GM19467 (cell line): ENCODE data around the gene CADPS2.
"Not testable (repeated sequence)": the region's sequence is repeated elsewhere in the genome, so short reads cannot be mapped to it uniquely, and the experiment has no call there.

Source experiments
- ATAC-seq: cut with Tn5 transposase; IDR thresholded peaks from one replicate; pipeline ENCODE4 v1.9.1; 2021; ENCODE audit warnings: mild to moderate bottlenecking, moderate library complexity; ENCODE audit not compliant: unreplicated experiment

CADPS2 gene

GRCh38 chr7:122677149-122677548 lies 209.1 kb downstream of the CADPS2 start:
- ATAC-seq, result no peak

- ATAC-seq, result no peak
Measured at GRCh38 chr7:122676466-122676865, 209.8 kb downstream of the CADPS2 start.

- ATAC-seq, result no peak
Measured at GRCh38 chr7:122675621-122676020, 210.6 kb downstream of the CADPS2 start.

GRCh38 chr7:122675011-122675410 lies 211.2 kb downstream of the CADPS2 start:
- ATAC-seq, result no peak

DNA sequence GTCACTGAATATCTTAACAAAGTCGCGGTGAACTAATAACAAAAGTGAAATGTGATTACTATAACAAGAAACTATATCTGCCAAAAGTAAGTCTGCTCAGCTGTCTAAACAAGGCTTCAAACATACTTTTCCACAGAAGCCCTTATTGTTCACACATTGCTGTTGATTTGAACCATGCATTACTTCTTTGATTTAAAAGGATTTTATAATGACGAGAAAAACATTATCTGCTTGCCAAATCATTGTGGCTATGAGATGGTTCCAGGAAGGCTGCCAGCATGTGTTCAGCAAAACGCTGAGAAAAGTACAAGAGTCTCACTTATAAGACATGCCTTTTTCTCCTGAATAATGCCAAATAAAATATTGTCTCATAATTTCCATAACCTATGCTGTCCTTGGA lies 211.8 kb downstream of the CADPS2 start:
- ATAC-seq, result no peak

DNA sequence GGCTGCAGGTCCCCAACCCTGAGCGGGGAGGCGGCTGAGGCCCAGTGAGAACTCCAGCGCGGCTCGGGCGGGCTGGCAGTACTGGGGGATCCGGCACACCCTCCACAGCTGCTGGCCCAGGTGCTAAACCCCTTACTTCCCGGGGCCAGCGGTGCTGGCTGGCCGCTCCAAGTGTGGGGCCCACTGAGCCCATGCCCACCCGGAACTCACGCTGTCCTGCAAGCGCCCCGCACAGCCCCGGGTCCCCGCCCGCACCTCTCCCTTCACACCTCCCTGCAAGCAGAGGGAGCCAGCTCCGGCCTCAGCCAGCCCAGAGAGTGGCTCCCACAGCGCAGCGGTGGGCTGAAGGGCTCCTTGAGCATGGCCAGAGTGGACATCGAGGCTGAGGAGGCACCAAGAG lies 212.3 kb downstream of the CADPS2 start:
- ATAC-seq, result no peak

GRCh38 chr7:122672536-122672935 lies 213.7 kb downstream of the CADPS2 start:
- no peak for ATAC-seq

GRCh38 chr7:122663733-122664132 lies 222.5 kb downstream of the CADPS2 start:
- ATAC-seq, result no peak

DNA sequence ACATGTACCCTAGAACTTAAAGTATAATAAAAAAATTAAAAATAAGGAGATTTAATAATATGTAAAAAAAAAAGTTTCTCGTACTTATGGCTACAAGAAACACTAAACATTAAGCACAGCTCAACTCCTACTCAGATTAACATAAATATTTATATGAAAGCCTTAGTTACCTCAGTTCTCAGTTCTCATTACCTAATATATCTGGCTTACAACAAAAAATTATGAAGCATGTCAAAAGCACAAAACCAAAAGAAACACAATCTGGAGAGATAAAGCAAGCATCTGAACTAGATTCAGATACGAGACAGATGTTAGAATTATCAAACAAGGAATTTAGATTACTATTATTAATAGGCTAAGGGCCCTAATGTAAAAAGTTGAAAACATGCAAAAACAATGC lies 227.4 kb downstream of the CADPS2 start:
- no peak for ATAC-seq

GRCh38 chr7:122653685-122654084 lies 232.6 kb downstream of the CADPS2 start:
- ATAC-seq, result no peak

DNA sequence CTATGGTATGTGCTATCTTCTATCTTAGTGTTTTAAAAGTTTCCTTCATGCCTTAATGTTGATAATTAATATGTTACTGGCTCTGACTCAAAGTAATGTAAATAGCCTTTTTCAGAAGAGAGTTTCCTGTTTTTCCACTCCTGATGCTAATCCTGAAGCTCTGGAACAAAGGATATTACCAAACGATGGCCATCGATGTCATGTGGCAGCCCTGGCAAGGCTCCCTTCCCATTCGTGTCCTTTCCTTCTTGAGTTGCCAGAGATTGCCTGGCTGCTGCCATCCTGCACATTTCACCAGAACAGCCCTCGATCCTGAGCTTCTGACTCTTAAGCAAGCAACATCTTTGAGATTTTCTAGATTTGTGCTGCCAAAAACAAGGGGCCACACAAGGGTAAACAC lies 233.4 kb downstream of the CADPS2 start:
- ATAC-seq, result no peak

DNA sequence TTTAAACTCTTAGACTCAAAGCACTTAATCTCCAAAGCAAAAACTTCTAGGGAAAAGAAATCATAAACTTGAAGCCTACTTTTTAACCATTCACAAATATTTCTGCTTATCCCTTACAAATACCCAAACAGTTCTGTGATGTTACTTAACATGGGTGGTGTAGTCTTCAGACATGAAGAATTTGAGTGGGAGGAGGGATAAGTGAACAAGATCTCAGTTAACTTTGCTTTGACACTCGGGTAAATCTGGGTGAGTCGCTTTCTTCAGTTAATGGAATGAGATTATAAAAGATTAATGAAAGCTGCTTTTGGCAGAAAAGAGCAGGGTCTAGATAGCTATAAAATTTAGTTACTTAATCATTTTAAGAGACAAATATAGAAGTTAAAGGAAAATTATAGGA lies 234.8 kb downstream of the CADPS2 start:
- no peak for ATAC-seq

DNA sequence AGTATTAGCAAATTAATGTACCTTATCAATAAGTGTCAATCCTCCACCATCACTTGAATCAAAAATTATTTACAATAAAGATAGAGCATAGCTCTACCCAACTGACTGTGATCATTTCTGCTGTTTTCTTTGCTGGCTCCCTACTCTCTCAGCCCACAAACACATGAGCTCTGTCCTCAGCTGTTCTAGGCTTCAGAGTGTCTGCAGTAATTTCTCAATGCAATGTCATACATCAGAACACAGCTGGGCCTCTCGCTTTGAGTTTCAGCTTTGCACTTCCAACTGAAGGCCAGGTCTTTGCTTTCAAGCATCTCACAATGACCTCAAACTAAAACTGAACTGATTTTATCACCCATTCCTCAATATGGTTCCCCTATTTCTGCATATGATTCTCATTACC lies 243.0 kb downstream of the CADPS2 start:
- no peak for ATAC-seq

- ATAC-seq, result no peak
Measured at GRCh38 chr7:122638459-122638858, 247.8 kb downstream of the CADPS2 start.

DNA sequence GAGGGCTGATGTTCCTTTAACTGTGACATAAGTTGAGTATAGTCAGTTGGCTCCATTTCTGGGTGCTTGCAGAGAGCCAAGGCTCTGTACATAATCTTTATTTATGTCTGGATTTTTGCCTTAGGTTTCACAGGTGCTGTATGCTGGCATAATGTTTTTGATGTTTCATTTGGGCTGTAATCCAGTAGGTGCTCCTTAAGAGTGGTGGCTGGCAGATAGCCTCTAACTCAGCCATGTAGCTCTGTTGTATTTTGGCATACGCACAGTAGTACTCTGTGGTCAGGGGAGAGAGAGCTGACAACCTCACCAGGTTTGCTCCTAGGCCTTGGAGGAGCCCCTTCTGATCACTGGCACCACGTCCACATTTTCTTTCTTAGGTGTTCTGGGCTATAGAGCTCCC lies 248.5 kb downstream of the CADPS2 start:
- no peak for ATAC-seq

- not testable (repeated sequence) for ATAC-seq
Measured at GRCh38 chr7:122635481-122635880, 250.8 kb downstream of the CADPS2 start.

- ATAC-seq, result no peak
Measured at GRCh38 chr7:122633472-122633871, 252.8 kb downstream of the CADPS2 start.

- no peak for ATAC-seq
Measured at GRCh38 chr7:122632238-122632637, 254.0 kb downstream of the CADPS2 start.

- no peak for ATAC-seq
Measured at GRCh38 chr7:122629412-122629953, 256.8 kb downstream of the CADPS2 start.

DNA sequence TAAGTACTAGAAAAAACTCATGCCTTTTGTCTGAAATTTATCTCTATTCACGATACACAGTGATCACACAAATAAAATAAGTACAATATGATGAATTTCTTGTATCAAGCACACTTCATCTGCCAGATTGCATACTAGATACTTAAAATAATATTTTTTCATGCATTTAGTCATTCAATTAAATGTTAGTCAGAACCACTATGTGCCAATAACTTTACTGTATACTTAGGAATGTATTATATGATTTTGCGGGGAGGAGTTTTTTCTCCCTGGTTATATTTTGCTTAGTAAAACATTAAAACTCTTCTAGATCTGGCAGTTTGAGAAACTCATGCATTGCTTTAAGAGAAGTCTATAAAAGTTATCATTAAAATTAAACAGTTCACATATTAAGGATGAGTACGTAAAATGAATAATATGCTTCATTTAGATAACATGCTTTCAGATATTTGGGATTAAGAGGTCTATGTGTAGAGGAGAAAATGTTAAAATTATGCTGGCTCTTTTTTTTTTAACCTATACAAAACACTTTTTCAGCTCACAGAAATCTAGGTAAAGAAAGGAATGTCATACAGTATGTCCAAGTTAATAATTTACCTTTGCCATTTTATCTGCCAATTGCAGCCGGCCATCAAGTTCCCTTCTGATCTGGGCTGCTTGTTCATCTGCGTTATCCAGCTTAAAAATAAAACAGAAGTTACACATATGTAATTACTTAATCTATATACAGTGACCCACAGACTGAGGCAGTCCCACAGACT lies 257.4 kb downstream of the CADPS2 start:
- ATAC-seq, result no peak

DNA sequence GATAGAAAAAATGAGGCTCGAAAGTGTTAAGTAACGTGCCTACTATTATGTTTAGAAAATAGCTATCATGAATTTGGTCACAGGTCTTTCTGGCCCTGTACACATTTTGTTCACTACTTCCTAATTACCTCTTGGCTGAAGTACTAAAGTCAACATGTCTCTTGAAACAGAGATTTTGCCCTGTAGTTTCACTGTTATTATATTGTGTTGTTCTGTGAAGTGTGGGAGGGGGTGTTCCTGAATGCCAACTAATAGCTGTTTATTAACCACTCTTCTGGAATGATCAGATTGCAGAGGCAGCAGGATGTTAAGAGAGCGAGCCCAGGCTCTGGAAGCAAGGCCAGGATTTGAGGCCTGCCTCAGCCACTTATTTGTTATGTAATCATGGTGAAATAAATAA lies 259.5 kb downstream of the CADPS2 start:
- ATAC-seq, result no peak

DNA sequence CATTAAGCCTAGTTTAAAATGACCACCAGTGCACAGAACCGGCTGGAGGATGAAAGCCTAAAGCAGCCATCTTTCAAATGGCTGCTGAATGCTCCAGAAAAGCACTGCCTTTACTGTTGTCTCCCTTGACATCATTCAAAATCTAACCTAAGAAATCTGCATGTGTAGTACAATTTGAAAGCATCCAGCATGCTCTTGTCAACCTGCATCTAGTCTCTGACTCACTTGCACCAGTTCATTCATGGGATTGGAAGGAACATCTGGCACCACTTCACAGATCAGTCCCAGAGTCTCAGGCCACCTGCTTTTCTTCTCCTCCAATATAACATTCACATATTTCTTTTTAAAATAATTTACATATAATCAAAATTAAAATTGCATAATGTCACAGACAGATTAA lies 263.6 kb downstream of the CADPS2 start:
- ATAC-seq, result no peak

- ATAC-seq, result no peak
Measured at GRCh38 chr7:122619664-122620063, 266.6 kb downstream of the CADPS2 start.
